Panc1 (cell line): ENCODE results near the gene BNIP3. TPM values are rescaled to one million over a fixed set of nuclear protein-coding genes. Genes with fewer than 3 reads are reported as not detected.

Experiments
- ATAC-seq: fragments of 200-7000 bp; cut with Tn5 transposase; 2 replicates; pipeline ENCODE4 v1.9.1; 2020; ENCODE audit warnings: mild to moderate bottlenecking, moderate library complexity
- BruUV-seq: library from RNA; stranded (reverse); fragments of 400-500 nt; replicated peaks from 2 replicates; lab custom pipeline; 2021; lab: Mats Ljungman, UMichigan
- CTCF ChIA-PET: fragments of 300-600 bp; sonication (Branson Sonifier 250); formaldehyde crosslinking; loops from one replicate; lab custom pipeline; 2022; ENCODE audit warnings: antibody characterized with exemption; lab: Charles Lee
- POLR2A ChIA-PET: fragments of 300-600 bp; sonication (Branson Sonifier 250); formaldehyde crosslinking; loops from one replicate; lab custom pipeline; 2022; ENCODE audit warnings: antibody characterized with exemption; lab: Charles Lee
- DNase-seq: peaks from one replicate; pipeline ENCODE4 v3.0.0-alpha.2; 2010; ENCODE audit warnings: low read depth, low spot score
- H3K27ac ChIP-seq: 2 replicates; pipeline ENCODE4 v1.5.1; 2011; ENCODE audit warnings: mild to moderate bottlenecking, low read length, inconsistent platforms
- H3K27me3 ChIP-seq: fragments of 200-500 bp; sonication (Bioruptor generic); 2 replicates; pipeline ENCODE4 v1.6.0; 2014; ENCODE audit warnings: low read length, inconsistent platforms; ENCODE audit not compliant: control insufficient read depth, insufficient read depth
- H3K36me3 ChIP-seq: fragments of 200-500 bp; sonication (Bioruptor generic); 2 replicates; pipeline ENCODE4 v1.5.1; 2014; ENCODE audit warnings: inconsistent platforms, mild to moderate bottlenecking, low read length, moderate library complexity; ENCODE audit not compliant: control insufficient read depth, insufficient read depth
- H3K4me1 ChIP-seq: 2 replicates; pipeline ENCODE4 v1.5.1; 2011; ENCODE audit warnings: inconsistent platforms, mild to moderate bottlenecking, low read length, moderate library complexity; ENCODE audit not compliant: control insufficient read depth, insufficient read depth
- H3K4me3 ChIP-seq, 2 experiments: 2 replicates each; pipeline ENCODE4 v1.5.1; 2011 to 2012; ENCODE audit warnings: low read depth in 2 of 2, low read length in 2 of 2, mild to moderate bottlenecking in 2 of 2, inconsistent platforms in 1 of 2, moderate library complexity in 1 of 2
- H3K9me3 ChIP-seq: fragments of 200-500 bp; sonication (Bioruptor generic); 2 replicates; pipeline ENCODE4 v1.5.1; 2014; ENCODE audit warnings: low read depth, mild to moderate bottlenecking, inconsistent platforms, low read length, moderate library complexity; ENCODE audit not compliant: control insufficient read depth, insufficient read depth
- POLR2AphosphoS5 ChIP-seq: IDR thresholded peaks from 2 replicates; pipeline ENCODE4 v1.6.1; 2012; ENCODE audit warnings: mild to moderate bottlenecking, low read depth, low read length, moderate library complexity
- SIN3A ChIP-seq: IDR thresholded peaks from 2 replicates; pipeline ENCODE4 v1.6.1; 2012; ENCODE audit warnings: low read depth, mild to moderate bottlenecking, low read length, moderate library complexity, borderline replicate concordance; ENCODE audit not compliant: insufficient read depth
- TCF7L2 ChIP-seq: IDR thresholded peaks from 2 replicates; pipeline ENCODE4 v1.6.1; 2011; ENCODE audit warnings: mild to moderate bottlenecking, low read depth, low read length, inconsistent platforms
- in situ Hi-C: cut with HindIII; loops from 2 replicates; pipeline ENCODE4 v1.10.0; 2016; ENCODE audit warnings: low sequenced_read_pairs, low pct_unique_long_range_greater_than_20kb
- intact Hi-C: fragments of 100-400 bp; cut with micrococcal nuclease; formaldehyde crosslinking; loops from one replicate; pipeline ENCODE4 v1.10.0; 2022; ENCODE audit not compliant: unreplicated experiment
- total RNA-seq: library from RNA; stranded (reverse); gene quantifications from one replicate; pipeline ENCODE4 v1.2.1, GENCODE V29; 2021; ENCODE audit not compliant: unreplicated experiment
- TF ChIP-seq, protein P1 (sequence below): fragments of 450-650 bp; IDR thresholded peaks from 2 replicates; pipeline ENCODE4 v1.5.1; 2017; ENCODE audit warnings: mild to moderate bottlenecking
- TF ChIP-seq, protein P2 (sequence below), 2 experiments: IDR thresholded peaks; 2 replicates each; pipeline ENCODE4 v1.6.1; 2011 to 2012; ENCODE audit warnings: low read depth in 2 of 2, control low read depth in 1 of 2, low read length in 1 of 2, mild to moderate bottlenecking in 1 of 2, moderate library complexity in 1 of 2; ENCODE audit not compliant: insufficient read depth in 1 of 2

Gene BNIP3
- total RNA-seq, 1 experiment from 2014 or later = 67.8 TPM

DNA sequence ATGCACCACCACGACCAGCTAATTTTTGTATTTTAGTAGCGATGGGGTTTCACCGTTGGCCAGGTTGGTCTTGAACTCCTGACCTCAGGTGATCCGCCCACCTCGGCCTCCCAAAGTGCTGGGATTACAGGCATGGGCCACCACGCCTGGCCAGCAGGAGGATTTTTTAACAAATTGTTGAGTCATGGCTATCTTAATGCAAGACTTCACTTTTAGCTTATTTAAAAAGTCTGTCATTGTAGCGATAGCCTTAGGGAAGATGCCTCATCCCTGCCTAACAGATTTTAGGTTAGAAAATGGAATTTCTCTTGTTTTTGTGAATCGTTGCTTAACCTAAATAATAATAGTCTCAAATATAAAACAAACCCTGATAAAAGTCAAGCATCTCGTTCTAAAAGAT is 45.4 kb downstream of the BNIP3 start:
- DNase-seq = no peak
- CTCF ChIA-PET = no interaction called here
- in situ Hi-C loops (no loop called here), intact Hi-C loops (no loop called here)
- Histone ChIP-seq H3K36me3 (peaks cover 4% of the 10 kb centered on the region; the same call in 1 of the 2 replicates), H3K4me1 (no peaks in the 10 kb centered on the region), H3K27me3 (no peaks in the 10 kb centered on the region), H3K9me3 (no peaks in the 10 kb centered on the region), H3K27ac (no peak overlapping the region), H3K4me3 (no peak overlapping the region)
- BruUV-seq = no TSS peak
- TF ChIP-seq SIN3A (no peak), TCF7L2 (no peak), POLR2AphosphoS5 (no peak)
- TF ChIP-seq, protein P1, sequence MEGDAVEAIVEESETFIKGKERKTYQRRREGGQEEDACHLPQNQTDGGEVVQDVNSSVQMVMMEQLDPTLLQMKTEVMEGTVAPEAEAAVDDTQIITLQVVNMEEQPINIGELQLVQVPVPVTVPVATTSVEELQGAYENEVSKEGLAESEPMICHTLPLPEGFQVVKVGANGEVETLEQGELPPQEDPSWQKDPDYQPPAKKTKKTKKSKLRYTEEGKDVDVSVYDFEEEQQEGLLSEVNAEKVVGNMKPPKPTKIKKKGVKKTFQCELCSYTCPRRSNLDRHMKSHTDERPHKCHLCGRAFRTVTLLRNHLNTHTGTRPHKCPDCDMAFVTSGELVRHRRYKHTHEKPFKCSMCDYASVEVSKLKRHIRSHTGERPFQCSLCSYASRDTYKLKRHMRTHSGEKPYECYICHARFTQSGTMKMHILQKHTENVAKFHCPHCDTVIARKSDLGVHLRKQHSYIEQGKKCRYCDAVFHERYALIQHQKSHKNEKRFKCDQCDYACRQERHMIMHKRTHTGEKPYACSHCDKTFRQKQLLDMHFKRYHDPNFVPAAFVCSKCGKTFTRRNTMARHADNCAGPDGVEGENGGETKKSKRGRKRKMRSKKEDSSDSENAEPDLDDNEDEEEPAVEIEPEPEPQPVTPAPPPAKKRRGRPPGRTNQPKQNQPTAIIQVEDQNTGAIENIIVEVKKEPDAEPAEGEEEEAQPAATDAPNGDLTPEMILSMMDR = no peak
- TF ChIP-seq, protein P2, sequence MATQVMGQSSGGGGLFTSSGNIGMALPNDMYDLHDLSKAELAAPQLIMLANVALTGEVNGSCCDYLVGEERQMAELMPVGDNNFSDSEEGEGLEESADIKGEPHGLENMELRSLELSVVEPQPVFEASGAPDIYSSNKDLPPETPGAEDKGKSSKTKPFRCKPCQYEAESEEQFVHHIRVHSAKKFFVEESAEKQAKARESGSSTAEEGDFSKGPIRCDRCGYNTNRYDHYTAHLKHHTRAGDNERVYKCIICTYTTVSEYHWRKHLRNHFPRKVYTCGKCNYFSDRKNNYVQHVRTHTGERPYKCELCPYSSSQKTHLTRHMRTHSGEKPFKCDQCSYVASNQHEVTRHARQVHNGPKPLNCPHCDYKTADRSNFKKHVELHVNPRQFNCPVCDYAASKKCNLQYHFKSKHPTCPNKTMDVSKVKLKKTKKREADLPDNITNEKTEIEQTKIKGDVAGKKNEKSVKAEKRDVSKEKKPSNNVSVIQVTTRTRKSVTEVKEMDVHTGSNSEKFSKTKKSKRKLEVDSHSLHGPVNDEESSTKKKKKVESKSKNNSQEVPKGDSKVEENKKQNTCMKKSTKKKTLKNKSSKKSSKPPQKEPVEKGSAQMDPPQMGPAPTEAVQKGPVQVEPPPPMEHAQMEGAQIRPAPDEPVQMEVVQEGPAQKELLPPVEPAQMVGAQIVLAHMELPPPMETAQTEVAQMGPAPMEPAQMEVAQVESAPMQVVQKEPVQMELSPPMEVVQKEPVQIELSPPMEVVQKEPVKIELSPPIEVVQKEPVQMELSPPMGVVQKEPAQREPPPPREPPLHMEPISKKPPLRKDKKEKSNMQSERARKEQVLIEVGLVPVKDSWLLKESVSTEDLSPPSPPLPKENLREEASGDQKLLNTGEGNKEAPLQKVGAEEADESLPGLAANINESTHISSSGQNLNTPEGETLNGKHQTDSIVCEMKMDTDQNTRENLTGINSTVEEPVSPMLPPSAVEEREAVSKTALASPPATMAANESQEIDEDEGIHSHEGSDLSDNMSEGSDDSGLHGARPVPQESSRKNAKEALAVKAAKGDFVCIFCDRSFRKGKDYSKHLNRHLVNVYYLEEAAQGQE (IDR thresholded peaks at IDR 0.05; ENCODE audit: insufficient read depth in 1 of 2, low read depth in 2 of 2, low read length in 1 of 2) = no peak
- POLR2A ChIA-PET = no interaction called here
- ATAC-seq = no peak

DNA sequence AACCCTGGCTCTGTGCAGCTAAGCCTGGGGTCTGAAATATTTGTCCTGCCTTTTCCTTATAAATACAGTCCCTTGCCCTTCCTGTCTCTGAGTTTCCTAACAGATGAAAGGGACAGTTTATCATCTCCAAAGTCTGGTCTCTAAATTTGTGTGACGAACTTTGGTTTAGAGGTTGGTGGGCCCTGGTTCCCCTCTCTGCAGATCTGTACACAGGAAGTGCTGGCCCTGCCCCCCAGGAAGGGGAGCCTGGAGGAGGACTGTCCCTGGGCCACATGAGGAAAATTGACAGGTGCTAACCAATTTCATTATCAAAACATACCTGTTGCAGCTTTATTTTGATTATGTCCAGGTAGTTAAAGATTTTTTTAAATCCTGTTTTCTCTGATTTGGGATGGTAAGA is 46.5 kb downstream of the BNIP3 start:
- CTCF ChIA-PET = no interaction called here
- H3K27ac ChIP-seq = no peak overlapping the region
- in situ Hi-C loops = no loop called here

More for the DNA sequence above, 46.5 kb downstream of the BNIP3 start:
- H3K4me3 ChIP-seq = no peak overlapping the region
- DNase-seq = no peak
- peaks cover under 1% of the 10 kb centered on the region; the same call in 1 of the 2 replicates for H3K36me3 ChIP-seq
- no peaks in the 10 kb centered on the region for H3K27me3 ChIP-seq
- no peaks in the 10 kb centered on the region for H3K9me3 ChIP-seq
- H3K4me1 ChIP-seq = no peaks in the 10 kb centered on the region
- POLR2A ChIA-PET = interaction anchor here (0.7 kb wide), 1 partner anchor 13 kb away, joined by 3 read pairs; no protein-coding TSS in a partner anchor
- no TSS peak for BruUV-seq
- intact Hi-C loops = no loop called here
- no peak for ATAC-seq
- TF ChIP-seq TCF7L2 (no peak), SIN3A (no peak), POLR2AphosphoS5 (no peak)
- TF ChIP-seq, protein P1 = no peak
- TF ChIP-seq, protein P2 (IDR thresholded peaks at IDR 0.05; ENCODE audit: insufficient read depth in 1 of 2, low read depth in 2 of 2, low read length in 1 of 2) = no peak
